ENCODE measurements around the gene PTPRN2. TPM values are rescaled to one million over a fixed set of nuclear protein-coding genes. Genes with fewer than 3 reads are reported as not detected.
A peak's percentile ranks its signal among the peaks of the same experiment; 100 is the strongest.

The PTPRN2 gene
- total and polyA plus RNA-seq, 2 of the 8 experiments (the other 6 are each of a cell fraction or from before 2014, with no cell fraction given), result 2.6 to 4.5 TPM

GRCh38 chr7:157690833-157691585 lies 896.6 kb downstream of the PTPRN2 start:
- Histone ChIP-seq H3K4me2 (ENCODE audit: insufficient read depth in 1 of 2, low read depth in 2 of 2, low read length in 2 of 2) (peak overlapping the region; percentile 96), H2BK5ac (ENCODE audit: low read depth, low read length) (no peak overlapping the region), H3K4me1 (replicated peaks in 1 of 4; ENCODE audit: control insufficient read depth in 3 of 4, insufficient read depth in 4 of 4, low read length in 3 of 4) (peaks cover 0 to 37% (median 20%) of the 10 kb centered on the region in 4 experiments; a peak in 6 of 7 replicates), H3K56ac (replicated peaks; ENCODE audit: insufficient read length, low read depth, low read length) (no peak overlapping the region), H2BK12ac (ENCODE audit: low read depth, low read length) (peak overlapping the region; percentile 50; the same call in 1 of the 2 replicates), H3K9ac (replicated peaks in 1 of 4; ENCODE audit: extremely low read depth in 1 of 4, low read depth in 3 of 4, low read length in 3 of 4) (no peak overlapping the region), H4K20me1 (replicated peaks in 1 of 2; ENCODE audit: control insufficient read depth in 1 of 2, insufficient read depth in 2 of 2, low read length in 2 of 2) (peaks cover 16 to 17% of the 10 kb centered on the region in 2 experiments), H3K9me3 (ENCODE audit: insufficient read depth in 2 of 2, low read depth in 1 of 2, low read length in 1 of 2) (peaks cover 0 to 2% of the 10 kb centered on the region in 2 experiments; a peak in 2 of 4 replicates), H3K23ac (ENCODE audit: insufficient read length) (no peak overlapping the region), H4K91ac (replicated peaks; ENCODE audit: insufficient read length, low read length) (peak overlapping the region; percentile 81), H4K5ac (ENCODE audit: insufficient read length, low read depth, low read length) (no peak overlapping the region), H3K27me3 (replicated peaks in 1 of 4; ENCODE audit: control insufficient read depth in 3 of 4, extremely low read depth in 1 of 4, insufficient read depth in 3 of 4, low read length in 3 of 4) (peaks cover 73 to 93% (median 82%) of the 10 kb centered on the region in 4 experiments), H2BK20ac (ENCODE audit: low read length) (no peak overlapping the region), H3K14ac (ENCODE audit: insufficient read length) (no peak overlapping the region), H3K18ac (ENCODE audit: extremely low read depth, low read length) (peak overlapping the region; percentile 78), H3K79me1 (ENCODE audit: low read depth, low read length) (no peaks in the 10 kb centered on the region), H3K4ac (replicated peaks; ENCODE audit: insufficient read length, low read depth, low read length) (peak overlapping the region; percentile 23), H3K79me2 (ENCODE audit: control insufficient read depth in 1 of 2, insufficient read depth in 2 of 2, low read length in 2 of 2) (no peaks in the 10 kb centered on the region), H2BK120ac (replicated peaks; ENCODE audit: low read depth, low read length) (peak overlapping the region; percentile 64), H2AK5ac (ENCODE audit: low read depth, low read length) (no peak overlapping the region), H3K27ac (ENCODE audit: low read depth, low read length) (no peak overlapping the region), H3K4me3 (ENCODE audit: extremely low read depth in 1 of 4, insufficient read depth in 2 of 4, low read depth in 3 of 4, low read length in 4 of 4) (peak overlapping the region; percentile 27 to 62 (median 42)), H4K8ac (ENCODE audit: extremely low read depth, insufficient read depth, low read length) (peak overlapping the region; percentile 31; the same call in 1 of the 2 replicates), H3K36me3 (ENCODE audit: control insufficient read depth in 2 of 4, insufficient read depth in 4 of 4, low read length in 3 of 4) (peaks cover 0 to under 1% (median 0%) of the 10 kb centered on the region in 4 experiments; a peak in 1 of 8 replicates), H2BK15ac (ENCODE audit: low read length) (peak overlapping the region; percentile 88; the same call in 1 of the 2 replicates), H3K23me2 (ENCODE audit: low read depth, low read length) (peaks cover 23% of the 10 kb centered on the region; the same call in 1 of the 2 replicates), H2AFZ (ENCODE audit: low read length) (no peak overlapping the region)
- 4% methylated on average over 26 of the region's 72 CpGs; no CpG with 5 or more reads in 1 of the 2 experiments for WGBS, 2 experiments (ENCODE audit: extremely low coverage in 1 of 2, insufficient coverage in 1 of 2, insufficient read length in 1 of 2, insufficient replicate concordance in 2 of 2, low coverage in 1 of 2, low lambda C conversion rate in 2 of 2, missing lambda C conversion rate in 1 of 2)
- ChIA-PET CTCF (ENCODE audit: partially characterized antibody) (interaction anchor here (0.9 to 1.4 kb wide), 5 partner anchors 8 to 89 kb away, joined by 3 to 4 read pairs (median 3); no protein-coding TSS in a partner anchor), POLR2A (ENCODE audit: partially characterized antibody) (interaction anchor here (0.6 to 1.5 kb wide), 2 partner anchors 8 to 29 kb away, joined by 3 to 5 read pairs; no protein-coding TSS in a partner anchor)
- DNase-seq (ENCODE audit: low read depth in 1 of 2, low spot score in 2 of 2), result peak in 1 of 2 experiments; percentile 63
- FAIRE-seq, result no peak
- TF ChIP-seq CHD2 (IDR thresholded peaks at IDR 0.05; ENCODE audit: low read length), result peak; percentile 47; the same call in 1 of the 2 replicates
- TF ChIP-seq POLR2AphosphoS5 (IDR thresholded peaks at IDR 0.05; ENCODE audit: low read depth, low read length), result no peak
- TF ChIP-seq HDAC6 (IDR thresholded peaks at IDR 0.05; ENCODE audit: low read depth, low read length), result no peak
- peak; percentile 64; the same call in 1 of the 2 replicates for TF ChIP-seq SP1 (IDR thresholded peaks at IDR 0.05; ENCODE audit: low read depth, low read length)
- peak; percentile 2; the same call in 1 of the 2 replicates for TF ChIP-seq MAX (IDR thresholded peaks at IDR 0.05)
- TF ChIP-seq BRCA1 (IDR thresholded peaks at IDR 0.05; ENCODE audit: low read depth, low read length), result no peak
- TF ChIP-seq SP2 (IDR thresholded peaks at IDR 0.05; ENCODE audit: low read length), result 0 out of 2 replicates have a peak, but pooled peaks have one; percentile 12

Data from H1 (cell line).